ENCODE data around the gene KRTAP10-4. TPM values are rescaled to one million over a fixed set of nuclear protein-coding genes. Genes with fewer than 3 reads are reported as not detected.

Gene KRTAP10-4
- total and polyA plus RNA-seq, 10 of the 15 experiments (the other 5 are each of a cell fraction or from before 2014, with no cell fraction given), result not detected

DNA sequence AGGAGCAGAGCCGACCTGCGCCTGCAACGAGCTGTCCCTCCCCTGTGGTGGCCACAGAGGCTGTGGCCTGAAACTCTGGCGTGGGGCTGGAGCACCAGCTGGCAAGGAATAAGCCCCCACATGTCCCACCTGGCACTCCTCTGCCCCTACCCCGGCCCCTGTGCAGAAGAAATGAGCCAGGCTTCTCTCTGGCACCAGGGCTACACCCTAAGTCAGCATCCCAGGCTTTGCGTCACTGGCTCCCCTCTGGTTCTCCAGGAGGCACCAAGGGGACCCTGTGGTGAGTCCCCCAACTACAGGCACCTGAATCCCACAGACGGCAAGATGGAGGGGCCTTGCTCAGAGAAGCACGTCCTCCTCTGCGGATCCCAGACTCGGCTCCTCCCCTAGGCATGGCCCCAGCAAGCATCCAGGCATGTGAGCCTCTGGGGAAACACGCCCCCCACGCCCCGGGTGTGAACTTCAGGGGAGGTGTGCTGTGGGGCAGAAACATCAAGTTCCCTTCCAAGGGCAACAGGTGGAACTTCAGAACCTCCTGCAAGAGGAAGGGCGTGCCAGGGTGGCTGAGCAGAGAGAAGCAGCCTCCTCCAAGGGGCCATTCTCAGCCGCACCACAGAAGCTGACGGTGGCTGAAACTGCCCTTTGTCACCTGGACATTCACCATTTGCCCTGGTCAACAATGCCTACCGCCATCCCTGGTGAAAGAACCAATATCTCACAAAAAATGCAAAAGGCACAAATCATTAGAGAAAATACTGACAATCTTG lies 29.8 kb downstream of the KRTAP10-4 start (continued):
- TF ChIP-seq, protein P1, sequence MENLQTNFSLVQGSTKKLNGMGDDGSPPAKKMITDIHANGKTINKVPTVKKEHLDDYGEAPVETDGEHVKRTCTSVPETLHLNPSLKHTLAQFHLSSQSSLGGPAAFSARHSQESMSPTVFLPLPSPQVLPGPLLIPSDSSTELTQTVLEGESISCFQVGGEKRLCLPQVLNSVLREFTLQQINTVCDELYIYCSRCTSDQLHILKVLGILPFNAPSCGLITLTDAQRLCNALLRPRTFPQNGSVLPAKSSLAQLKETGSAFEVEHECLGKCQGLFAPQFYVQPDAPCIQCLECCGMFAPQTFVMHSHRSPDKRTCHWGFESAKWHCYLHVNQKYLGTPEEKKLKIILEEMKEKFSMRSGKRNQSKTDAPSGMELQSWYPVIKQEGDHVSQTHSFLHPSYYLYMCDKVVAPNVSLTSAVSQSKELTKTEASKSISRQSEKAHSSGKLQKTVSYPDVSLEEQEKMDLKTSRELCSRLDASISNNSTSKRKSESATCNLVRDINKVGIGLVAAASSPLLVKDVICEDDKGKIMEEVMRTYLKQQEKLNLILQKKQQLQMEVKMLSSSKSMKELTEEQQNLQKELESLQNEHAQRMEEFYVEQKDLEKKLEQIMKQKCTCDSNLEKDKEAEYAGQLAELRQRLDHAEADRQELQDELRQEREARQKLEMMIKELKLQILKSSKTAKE (IDR thresholded peaks at IDR 0.05; ENCODE audit: low read depth, poor library complexity, severe bottlenecking), result no peak
- no peak for TF ChIP-seq NR2F1 (conservative IDR thresholded peaks at IDR 0.05)
- TF ChIP-seq, protein P2, sequence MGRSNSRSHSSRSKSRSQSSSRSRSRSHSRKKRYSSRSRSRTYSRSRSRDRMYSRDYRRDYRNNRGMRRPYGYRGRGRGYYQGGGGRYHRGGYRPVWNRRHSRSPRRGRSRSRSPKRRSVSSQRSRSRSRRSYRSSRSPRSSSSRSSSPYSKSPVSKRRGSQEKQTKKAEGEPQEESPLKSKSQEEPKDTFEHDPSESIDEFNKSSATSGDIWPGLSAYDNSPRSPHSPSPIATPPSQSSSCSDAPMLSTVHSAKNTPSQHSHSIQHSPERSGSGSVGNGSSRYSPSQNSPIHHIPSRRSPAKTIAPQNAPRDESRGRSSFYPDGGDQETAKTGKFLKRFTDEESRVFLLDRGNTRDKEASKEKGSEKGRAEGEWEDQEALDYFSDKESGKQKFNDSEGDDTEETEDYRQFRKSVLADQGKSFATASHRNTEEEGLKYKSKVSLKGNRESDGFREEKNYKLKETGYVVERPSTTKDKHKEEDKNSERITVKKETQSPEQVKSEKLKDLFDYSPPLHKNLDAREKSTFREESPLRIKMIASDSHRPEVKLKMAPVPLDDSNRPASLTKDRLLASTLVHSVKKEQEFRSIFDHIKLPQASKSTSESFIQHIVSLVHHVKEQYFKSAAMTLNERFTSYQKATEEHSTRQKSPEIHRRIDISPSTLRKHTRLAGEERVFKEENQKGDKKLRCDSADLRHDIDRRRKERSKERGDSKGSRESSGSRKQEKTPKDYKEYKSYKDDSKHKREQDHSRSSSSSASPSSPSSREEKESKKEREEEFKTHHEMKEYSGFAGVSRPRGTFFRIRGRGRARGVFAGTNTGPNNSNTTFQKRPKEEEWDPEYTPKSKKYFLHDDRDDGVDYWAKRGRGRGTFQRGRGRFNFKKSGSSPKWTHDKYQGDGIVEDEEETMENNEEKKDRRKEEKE (IDR thresholded peaks at IDR 0.05), result no peak
- no peak for TF ChIP-seq SREBF2 (IDR thresholded peaks at IDR 0.05; ENCODE audit: low read length)

DNA sequence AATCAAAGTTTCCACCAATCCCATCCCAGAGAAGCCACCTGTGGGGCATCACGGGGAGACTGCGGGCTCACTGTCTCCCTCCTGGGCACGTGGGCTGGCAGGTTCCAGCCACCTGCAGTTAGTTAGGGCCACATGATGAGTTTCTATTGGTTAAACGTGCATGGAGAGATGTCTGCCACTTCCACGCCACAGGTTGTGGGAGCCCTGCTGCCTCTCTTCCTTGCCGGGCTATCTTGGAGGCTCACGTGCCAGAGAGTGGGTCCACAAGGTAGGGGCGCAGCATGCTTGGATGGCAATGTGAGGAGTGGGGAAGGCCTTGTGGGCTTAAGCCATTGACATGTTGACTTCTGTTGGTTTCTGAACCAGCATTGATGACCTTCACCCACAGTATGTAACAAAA lies 30.4 kb downstream of the KRTAP10-4 start:
- Histone ChIP-seq H3K9ac (ENCODE audit: control insufficient read depth, insufficient read depth, low read length) (no peak overlapping the region), H3K36me3 (ENCODE audit: control insufficient read depth in 2 of 2, insufficient read depth in 2 of 2, low read length in 1 of 2) (no peaks in the 10 kb centered on the region), H3K27ac (ENCODE audit: control insufficient read depth, insufficient read depth) (no peak overlapping the region), H3K9me3 (replicated peaks; ENCODE audit: control insufficient read depth, insufficient read depth, low read length) (no peaks in the 10 kb centered on the region; the same call in 2 of the 3 replicates), H2AFZ (ENCODE audit: control insufficient read depth, low read depth, low read length) (no peak overlapping the region), H3K79me2 (ENCODE audit: control insufficient read depth, insufficient read depth, low read length) (no peaks in the 10 kb centered on the region), H3K4me2 (ENCODE audit: control insufficient read depth, insufficient read depth) (no peak overlapping the region), H4K20me1 (ENCODE audit: control insufficient read depth, insufficient read depth) (no peaks in the 10 kb centered on the region), H3K4me1 (ENCODE audit: control insufficient read depth, insufficient read depth, low read length) (no peaks in the 10 kb centered on the region), H3K4me3 (no peak overlapping the region), H3K27me3 (replicated peaks in 1 of 2; ENCODE audit: control insufficient read depth in 2 of 2, insufficient read depth in 2 of 2, low read length in 1 of 2) (no peaks in the 10 kb centered on the region)
- ChIA-PET POLR2A (no interaction called here), SMC1A (ENCODE audit: uncharacterized antibody, unreplicated experiment) (no interaction called here), RAD21 (ENCODE audit: unreplicated experiment) (no interaction called here), CTCF (no interaction called here)
- BruUV-seq (replicated peaks), result no TSS peak
- TF ChIP-seq SP1 (IDR thresholded peaks at IDR 0.05; ENCODE audit: low read depth, low read length) (no peak), MTA3 (IDR thresholded peaks at IDR 0.05; ENCODE audit: borderline replicate concordance, low read length) (no peak), PML (IDR thresholded peaks at IDR 0.05; ENCODE audit: low read length) (no peak)
- ATAC-seq (no peak), FAIRE-seq (no peak), DNase-seq (ENCODE audit: low read depth, low spot score) (no peak)
- in situ Hi-C loops (cut with MboI), result no loop called here
- 23% methylated on average over 8 of the region's 8 CpGs for WGBS (ENCODE audit: insufficient coverage, insufficient replicate concordance, low lambda C conversion rate, missing lambda C conversion rate)
- intact Hi-C loops (cut with micrococcal nuclease; ENCODE audit: unreplicated experiment), result no loop called here

Data from GM12878 (cell line).